Measurements from ENCODE around the gene CD80.

The CD80 gene

DNA sequence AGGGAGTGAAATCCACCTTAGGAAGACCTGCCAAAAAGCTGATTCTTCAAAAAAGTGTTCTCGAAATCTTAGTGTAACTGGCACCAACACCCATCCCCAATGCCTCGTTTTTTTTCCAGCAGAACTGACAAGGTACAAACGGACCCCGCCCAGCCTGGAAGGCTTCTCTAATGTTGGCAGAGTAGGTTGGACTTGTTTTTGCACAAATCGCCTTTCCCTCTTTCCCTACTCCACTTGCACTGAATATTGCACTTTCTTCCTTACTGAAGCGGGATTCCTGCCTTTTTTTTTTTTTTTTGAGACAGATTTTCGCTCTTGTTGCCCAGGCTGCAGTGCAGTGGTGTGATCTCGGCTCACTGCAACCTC, 61.6 kb downstream of the CD80 start:
- peak overlapping the region; percentile 80 for H3K27ac ChIP-seq
- TF ChIP-seq, protein P1, sequence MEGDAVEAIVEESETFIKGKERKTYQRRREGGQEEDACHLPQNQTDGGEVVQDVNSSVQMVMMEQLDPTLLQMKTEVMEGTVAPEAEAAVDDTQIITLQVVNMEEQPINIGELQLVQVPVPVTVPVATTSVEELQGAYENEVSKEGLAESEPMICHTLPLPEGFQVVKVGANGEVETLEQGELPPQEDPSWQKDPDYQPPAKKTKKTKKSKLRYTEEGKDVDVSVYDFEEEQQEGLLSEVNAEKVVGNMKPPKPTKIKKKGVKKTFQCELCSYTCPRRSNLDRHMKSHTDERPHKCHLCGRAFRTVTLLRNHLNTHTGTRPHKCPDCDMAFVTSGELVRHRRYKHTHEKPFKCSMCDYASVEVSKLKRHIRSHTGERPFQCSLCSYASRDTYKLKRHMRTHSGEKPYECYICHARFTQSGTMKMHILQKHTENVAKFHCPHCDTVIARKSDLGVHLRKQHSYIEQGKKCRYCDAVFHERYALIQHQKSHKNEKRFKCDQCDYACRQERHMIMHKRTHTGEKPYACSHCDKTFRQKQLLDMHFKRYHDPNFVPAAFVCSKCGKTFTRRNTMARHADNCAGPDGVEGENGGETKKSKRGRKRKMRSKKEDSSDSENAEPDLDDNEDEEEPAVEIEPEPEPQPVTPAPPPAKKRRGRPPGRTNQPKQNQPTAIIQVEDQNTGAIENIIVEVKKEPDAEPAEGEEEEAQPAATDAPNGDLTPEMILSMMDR (IDR thresholded peaks at IDR 0.05) = no peak

DNA sequence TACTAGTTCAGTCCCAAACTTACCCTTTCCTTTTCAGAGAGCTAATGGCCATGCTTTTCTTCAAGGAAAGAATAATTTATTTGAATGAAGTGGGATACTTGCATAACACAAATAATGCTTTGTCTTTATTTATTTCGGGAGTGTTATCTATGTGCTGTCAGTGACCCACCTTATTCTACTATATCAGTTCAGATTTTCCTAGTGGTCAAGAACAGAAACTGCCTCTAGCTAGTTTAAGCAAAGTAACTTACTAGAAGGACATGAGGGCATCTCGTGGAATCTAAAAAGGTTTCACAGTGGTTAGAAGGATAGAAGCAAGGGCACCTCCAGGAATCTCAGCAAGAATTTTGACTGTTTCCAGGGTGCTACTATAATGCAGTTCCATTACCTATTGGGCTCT, 64.8 kb downstream of the CD80 start:
- Histone ChIP-seq H2AFZ (no peak overlapping the region), H3K4me3 (ENCODE audit: low read depth, low read length) (no peak overlapping the region), H3K79me2 (peaks cover 6% of the 10 kb centered on the region), H3K27ac (no peak overlapping the region), H3K4me1 (peaks cover 7% of the 10 kb centered on the region), H3K36me3 (ENCODE audit: control insufficient read depth, insufficient read depth, low read length) (no peaks in the 10 kb centered on the region), H3K9ac (no peak overlapping the region), H3K27me3 (ENCODE audit: control insufficient read depth, insufficient read depth, low read length) (no peaks in the 10 kb centered on the region), H3K4me2 (ENCODE audit: low read length) (no peak overlapping the region), H3K9me3 (ENCODE audit: control insufficient read depth, low read length) (no peaks in the 10 kb centered on the region)
- TF ChIP-seq, protein P1 (IDR thresholded peaks at IDR 0.05) = no peak

More for the DNA sequence above, 61.6 kb downstream of the CD80 start:
- H3K4me3 ChIP-seq (ENCODE audit: low read depth, low read length) = peak overlapping the region; percentile 98
- peak overlapping the region; percentile 71 for H2AFZ ChIP-seq
- no peaks in the 10 kb centered on the region for H3K9me3 ChIP-seq (ENCODE audit: control insufficient read depth, low read length)
- H3K9ac ChIP-seq = no peak overlapping the region
- H3K79me2 ChIP-seq = peaks cover 9% of the 10 kb centered on the region
- peak overlapping the region; percentile 75 for H3K4me2 ChIP-seq (ENCODE audit: low read length)
- peaks cover 9% of the 10 kb centered on the region for H3K4me1 ChIP-seq
- H3K27me3 ChIP-seq (ENCODE audit: control insufficient read depth, insufficient read depth, low read length) = no peaks in the 10 kb centered on the region
- no peaks in the 10 kb centered on the region for H3K36me3 ChIP-seq (ENCODE audit: control insufficient read depth, insufficient read depth, low read length)

DNA sequence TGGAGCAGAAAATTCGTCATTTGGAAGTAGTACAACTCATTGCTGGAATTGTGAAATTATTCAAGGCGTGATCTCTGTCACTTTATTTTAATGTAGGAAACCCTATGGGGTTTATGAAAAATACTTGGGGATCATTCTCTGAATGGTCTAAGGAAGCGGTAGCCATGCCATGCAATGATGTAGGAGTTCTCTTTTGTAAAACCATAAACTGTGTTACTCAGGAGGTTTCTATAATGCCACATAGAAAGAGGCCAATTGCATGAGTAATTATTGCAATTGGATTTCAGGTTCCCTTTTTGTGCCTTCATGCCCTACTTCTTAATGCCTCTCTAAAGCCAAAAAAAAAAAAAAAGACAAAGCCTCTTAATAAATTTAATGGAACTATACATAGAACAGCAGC, 66.6 kb downstream of the CD80 start:
- Histone ChIP-seq H3K27ac (no peak overlapping the region), H3K79me2 (no peaks in the 10 kb centered on the region), H3K9ac (no peak overlapping the region), H3K27me3 (ENCODE audit: control insufficient read depth, insufficient read depth, low read length) (no peaks in the 10 kb centered on the region), H3K9me3 (ENCODE audit: control insufficient read depth, low read length) (no peaks in the 10 kb centered on the region), H3K4me2 (ENCODE audit: low read length) (no peak overlapping the region), H3K4me1 (peaks cover 5% of the 10 kb centered on the region), H3K4me3 (ENCODE audit: low read depth, low read length) (no peak overlapping the region), H2AFZ (no peak overlapping the region), H3K36me3 (ENCODE audit: control insufficient read depth, insufficient read depth, low read length) (no peaks in the 10 kb centered on the region)
- TF ChIP-seq, protein P1 (IDR thresholded peaks at IDR 0.05) = no peak

DNA sequence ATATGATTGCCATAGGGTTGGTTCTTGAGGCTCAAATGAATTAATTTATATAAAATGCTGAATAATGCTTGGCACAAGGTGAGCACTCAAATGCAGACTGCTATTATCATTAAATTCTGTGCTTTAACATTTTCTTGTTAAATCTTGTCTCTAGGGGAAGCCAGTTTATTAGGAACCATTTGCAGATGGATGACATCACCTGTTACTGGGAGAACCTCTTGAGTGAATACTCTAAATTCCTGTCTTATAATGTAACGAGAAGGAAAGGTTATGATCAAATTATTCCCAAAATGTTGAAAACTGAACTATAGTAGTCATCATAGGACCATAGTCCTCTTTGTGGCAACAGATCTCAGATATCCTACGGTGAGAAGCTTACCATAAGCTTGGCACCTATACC, 67.3 kb downstream of the CD80 start:
- Histone ChIP-seq H3K4me3 (ENCODE audit: low read depth, low read length) (no peak overlapping the region), H3K79me2 (no peaks in the 10 kb centered on the region), H3K4me2 (ENCODE audit: low read length) (no peak overlapping the region), H2AFZ (no peak overlapping the region), H3K27me3 (ENCODE audit: control insufficient read depth, insufficient read depth, low read length) (no peaks in the 10 kb centered on the region), H3K36me3 (ENCODE audit: control insufficient read depth, insufficient read depth, low read length) (no peaks in the 10 kb centered on the region), H3K9me3 (ENCODE audit: control insufficient read depth, low read length) (no peaks in the 10 kb centered on the region), H3K4me1 (no peaks in the 10 kb centered on the region), H3K27ac (no peak overlapping the region), H3K9ac (no peak overlapping the region)
- TF ChIP-seq, protein P1 (IDR thresholded peaks at IDR 0.05) = no peak

DNA sequence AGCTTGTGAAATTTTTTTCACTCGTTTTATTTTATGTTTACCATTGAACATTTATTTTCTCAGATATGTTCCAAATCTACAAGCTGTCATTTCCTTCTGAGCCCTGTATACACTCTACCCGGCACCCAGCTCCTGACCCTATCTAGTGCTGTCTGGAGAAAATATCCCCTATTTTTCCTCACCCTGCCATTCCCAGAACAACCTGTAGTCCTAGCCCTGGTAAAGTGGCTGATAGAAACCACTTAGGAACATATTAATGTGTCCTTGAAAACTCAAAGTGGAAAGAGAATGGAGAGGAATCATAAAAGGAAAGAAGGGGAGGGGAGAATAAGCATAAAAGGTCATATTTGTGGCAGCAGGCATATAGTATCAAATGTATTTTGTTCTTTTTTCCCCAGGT, 69.3 kb downstream of the CD80 start:
- TF ChIP-seq, protein P1 (IDR thresholded peaks at IDR 0.05) = no peak
- H2AFZ ChIP-seq = no peak overlapping the region

More for the DNA sequence above, 69.3 kb downstream of the CD80 start:
- H3K4me2 ChIP-seq (ENCODE audit: low read length) = no peak overlapping the region
- no peaks in the 10 kb centered on the region for H3K27me3 ChIP-seq (ENCODE audit: control insufficient read depth, insufficient read depth, low read length)
- no peak overlapping the region for H3K4me3 ChIP-seq (ENCODE audit: low read depth, low read length)
- H3K4me1 ChIP-seq = no peaks in the 10 kb centered on the region
- H3K79me2 ChIP-seq = no peaks in the 10 kb centered on the region
- no peaks in the 10 kb centered on the region for H3K9me3 ChIP-seq (ENCODE audit: control insufficient read depth, low read length)
- H3K36me3 ChIP-seq (ENCODE audit: control insufficient read depth, insufficient read depth, low read length) = no peaks in the 10 kb centered on the region
- no peak overlapping the region for H3K9ac ChIP-seq
- H3K27ac ChIP-seq = no peak overlapping the region
